ENCODE measurements around the gene RNF123.
"Not testable (repeated sequence)": the region's sequence is repeated elsewhere in the genome, so short reads cannot be mapped to it uniquely, and the experiment has no call there.

Gene RNF123

GRCh38 chr3:49738067-49738713 lies 48.8 kb downstream of the RNF123 start:
- no peak for DNase-seq

GRCh38 chr3:49740427-49740826 lies 51.1 kb downstream of the RNF123 start:
- DNase-seq: no peak

- DNase-seq: no peak
Measured at GRCh38 chr3:49745986-49746385, 56.6 kb downstream of the RNF123 start.

- DNase-seq: no peak
Measured at GRCh38 chr3:49747792-49748480, 58.6 kb downstream of the RNF123 start.

GRCh38 chr3:49748874-49749273 lies 59.5 kb downstream of the RNF123 start:
- DNase-seq: not testable (repeated sequence)

GRCh38 chr3:49750056-49750455 lies 60.7 kb downstream of the RNF123 start:
- no peak for DNase-seq

- no peak for DNase-seq
Measured at GRCh38 chr3:49751501-49751900, 62.1 kb downstream of the RNF123 start.

- DNase-seq: no peak
Measured at GRCh38 chr3:49754536-49754935, 65.2 kb downstream of the RNF123 start.

GRCh38 chr3:49756036-49756435 lies 66.7 kb downstream of the RNF123 start:
- DNase-seq: no peak

- DNase-seq: no peak
Measured at GRCh38 chr3:49757197-49757596, 67.8 kb downstream of the RNF123 start.

- no peak for DNase-seq
Measured at GRCh38 chr3:49759226-49759625, 69.9 kb downstream of the RNF123 start.

GRCh38 chr3:49761661-49762060 lies 72.3 kb downstream of the RNF123 start:
- DNase-seq: no peak

GRCh38 chr3:49763981-49764380 lies 74.6 kb downstream of the RNF123 start:
- DNase-seq: no peak

- DNase-seq: no peak
Measured at GRCh38 chr3:49769286-49769915, 80.0 kb downstream of the RNF123 start.

- no peak for DNase-seq
Measured at GRCh38 chr3:49769926-49770325, 80.6 kb downstream of the RNF123 start.

Data from nucleus accumbens (tissue), 56 donors.